Tibial nerve (tissue), 4 donors: Measurements from ENCODE around the gene SH2D3A. TPM values are rescaled to one million over a fixed set of nuclear protein-coding genes. Genes with fewer than 3 reads are reported as not detected.

ENCODE experiments used
- DNase-seq, 2 donors: peaks; one replicate each; pipeline ENCODE4 v3.0.0-alpha.2; 2019; ENCODE audit warnings: low spot score in 2 of 2
- H3K27ac ChIP-seq, 4 donors: fragments of 200-600 bp; sonication (generic) in 3 of 4; one replicate each; pipeline ENCODE4 v1.5.1; 2017 to 2019; ENCODE audit warnings: mild to moderate bottlenecking in 1 of 4
- H3K27me3 ChIP-seq, 2 donors: fragments of 200-600 bp; sonication (generic) in 1 of 2; one replicate each; pipeline versions ENCODE4 v1.5.1 to v1.6.0; 2017 to 2019
- H3K36me3 ChIP-seq, 3 donors: fragments of 200-600 bp; sonication (generic); one replicate each; pipeline ENCODE4 v1.5.1; 2018 to 2019
- H3K4me1 ChIP-seq, 4 donors: fragments of 200-600 bp; sonication (generic) in 3 of 4; one replicate each; pipeline ENCODE4 v1.5.1; 2017 to 2019
- H3K4me3 ChIP-seq, 4 donors: fragments of 200-600 bp; sonication (generic) in 3 of 4; one replicate each; pipeline ENCODE4 v1.5.1; 2017 to 2019; ENCODE audit warnings: mild to moderate bottlenecking in 1 of 4, moderate library complexity in 1 of 4
- H3K9me3 ChIP-seq, 4 donors: fragments of 200-600 bp; sonication (generic) in 3 of 4; one replicate each; pipeline ENCODE4 v1.5.1; 2017 to 2019
- EP300 ChIP-seq, 2 donors: sonication (generic); formaldehyde crosslinking; IDR thresholded peaks; one replicate each; pipeline ENCODE4 v1.6.1; 2017; ENCODE audit warnings: antibody characterized with exemption in 2 of 2, mild to moderate bottlenecking in 1 of 2
- POLR2A ChIP-seq, 2 donors: fragments of 450-650 bp; IDR thresholded peaks; one replicate each; pipeline ENCODE4 v1.6.1; 2017; ENCODE audit warnings: antibody characterized with exemption in 2 of 2, mild to moderate bottlenecking in 2 of 2, moderate library complexity in 2 of 2
- WGBS, 2 donors: methylation state at CpG; one replicate each; pipeline ENCODE4 v1.1.5; 2018; 5-methylcytosine and 5-hydroxymethylcytosine counted together
- total RNA-seq, 4 donors: library from RNA; depleted of rRNA; stranded (reverse); fragments of >200 nt; gene quantifications; one replicate each; pipeline ENCODE4 v1.1.0, GENCODE V29; 2016
- TF ChIP-seq, protein P1 (sequence below), 5 experiments: fragments of 200-600 bp in 3 of 5; fragments of 450-650 bp in 2 of 5; sonication (generic) in 3 of 5; IDR thresholded peaks; one replicate each; pipeline ENCODE4 v1.5.1; 2016 to 2019; ENCODE audit warnings: antibody characterized with exemption in 5 of 5, mild to moderate bottlenecking in 3 of 5, moderate library complexity in 2 of 5

The SH2D3A gene
- total RNA-seq, 4 donors from 2014 or later: 0.39 to 4.2 (median 0.44) TPM; not detected in 1

DNA sequence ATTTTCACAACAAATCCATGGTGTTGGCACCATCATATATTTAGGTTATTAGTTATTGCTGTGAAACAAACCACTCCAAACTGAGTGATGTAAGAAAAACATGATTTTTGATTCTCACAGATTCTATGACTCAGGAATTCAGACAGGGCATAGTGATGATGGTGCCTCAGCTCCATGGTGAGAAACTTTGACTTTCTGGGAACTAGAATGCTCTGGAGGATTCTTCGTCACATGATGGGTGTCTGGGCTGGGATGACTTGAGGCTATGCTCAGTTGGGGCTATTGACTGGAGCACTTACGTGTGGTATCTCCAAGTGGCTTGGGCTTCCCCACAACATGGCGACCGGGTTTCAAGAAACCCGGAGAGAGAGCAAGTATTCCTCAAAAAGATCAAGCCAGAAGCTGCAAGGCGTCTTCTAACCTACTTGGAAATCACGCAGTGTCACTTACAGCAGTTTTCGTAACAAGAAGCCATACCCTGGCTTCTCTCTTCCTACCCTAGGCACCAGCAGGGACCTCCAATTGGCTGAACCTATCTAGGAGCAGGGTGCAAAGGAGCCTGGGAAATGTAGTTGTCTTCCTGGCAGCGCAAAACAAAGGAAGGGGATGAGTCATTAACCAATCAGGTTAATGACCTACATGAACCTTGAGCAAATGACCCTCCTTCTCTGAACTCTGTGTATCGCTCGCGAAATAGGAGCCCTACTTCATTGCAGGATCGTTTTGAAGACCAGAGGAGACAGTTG is 27.6 kb upstream of the SH2D3A start:
- WGBS, 2 donors: 82% methylated on average over 13 of the region's 13 CpGs
- Histone ChIP-seq H3K9me3 (peaks cover 0 to 28% (median 2%) of the 10 kb centered on the region in 4 donors), H3K4me1 (no peaks in the 10 kb centered on the region), H3K27me3 (no peaks in the 10 kb centered on the region), H3K4me3 (no peak overlapping the region), H3K27ac (no peak overlapping the region), H3K36me3 (no peaks in the 10 kb centered on the region)
- no peak for DNase-seq
- TF ChIP-seq EP300 (IDR thresholded peaks at IDR 0.05): no peak
- TF ChIP-seq POLR2A (IDR thresholded peaks at IDR 0.05): no peak
- TF ChIP-seq, protein P1, sequence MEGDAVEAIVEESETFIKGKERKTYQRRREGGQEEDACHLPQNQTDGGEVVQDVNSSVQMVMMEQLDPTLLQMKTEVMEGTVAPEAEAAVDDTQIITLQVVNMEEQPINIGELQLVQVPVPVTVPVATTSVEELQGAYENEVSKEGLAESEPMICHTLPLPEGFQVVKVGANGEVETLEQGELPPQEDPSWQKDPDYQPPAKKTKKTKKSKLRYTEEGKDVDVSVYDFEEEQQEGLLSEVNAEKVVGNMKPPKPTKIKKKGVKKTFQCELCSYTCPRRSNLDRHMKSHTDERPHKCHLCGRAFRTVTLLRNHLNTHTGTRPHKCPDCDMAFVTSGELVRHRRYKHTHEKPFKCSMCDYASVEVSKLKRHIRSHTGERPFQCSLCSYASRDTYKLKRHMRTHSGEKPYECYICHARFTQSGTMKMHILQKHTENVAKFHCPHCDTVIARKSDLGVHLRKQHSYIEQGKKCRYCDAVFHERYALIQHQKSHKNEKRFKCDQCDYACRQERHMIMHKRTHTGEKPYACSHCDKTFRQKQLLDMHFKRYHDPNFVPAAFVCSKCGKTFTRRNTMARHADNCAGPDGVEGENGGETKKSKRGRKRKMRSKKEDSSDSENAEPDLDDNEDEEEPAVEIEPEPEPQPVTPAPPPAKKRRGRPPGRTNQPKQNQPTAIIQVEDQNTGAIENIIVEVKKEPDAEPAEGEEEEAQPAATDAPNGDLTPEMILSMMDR (IDR thresholded peaks at IDR 0.05): no peak

DNA sequence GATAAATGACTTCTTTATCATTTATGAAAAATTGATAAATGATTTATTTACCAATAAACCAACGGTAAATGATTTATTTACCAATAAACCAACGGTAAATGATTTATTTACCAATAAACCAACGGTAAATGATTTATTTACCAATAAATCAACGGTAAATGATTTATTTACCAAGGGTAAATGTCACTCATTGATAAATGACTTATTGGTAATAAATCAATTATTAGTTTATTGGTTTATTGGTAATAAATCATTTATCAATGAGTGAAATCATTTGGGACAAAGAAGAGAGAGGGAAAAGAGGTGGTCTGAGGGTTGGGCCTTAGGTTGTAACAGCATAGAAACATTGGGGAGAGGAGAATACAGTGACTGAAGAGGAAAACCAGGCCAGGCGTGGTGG is 26.7 kb upstream of the SH2D3A start:
- 88% methylated on average over 5 of the region's 5 CpGs for WGBS, 2 donors
- TF ChIP-seq, protein P1 (IDR thresholded peaks at IDR 0.05): no peak
- TF ChIP-seq EP300 (IDR thresholded peaks at IDR 0.05) (no peak), POLR2A (IDR thresholded peaks at IDR 0.05) (no peak)
- no peaks in the 10 kb centered on the region for H3K27me3 ChIP-seq
- H3K9me3 ChIP-seq: peaks cover 0 to 28% (median 2%) of the 10 kb centered on the region in 4 donors
- no peak for DNase-seq
- no peaks in the 10 kb centered on the region for H3K4me1 ChIP-seq
- no peak overlapping the region for H3K27ac ChIP-seq
- no peaks in the 10 kb centered on the region for H3K36me3 ChIP-seq
- no peak overlapping the region for H3K4me3 ChIP-seq

DNA sequence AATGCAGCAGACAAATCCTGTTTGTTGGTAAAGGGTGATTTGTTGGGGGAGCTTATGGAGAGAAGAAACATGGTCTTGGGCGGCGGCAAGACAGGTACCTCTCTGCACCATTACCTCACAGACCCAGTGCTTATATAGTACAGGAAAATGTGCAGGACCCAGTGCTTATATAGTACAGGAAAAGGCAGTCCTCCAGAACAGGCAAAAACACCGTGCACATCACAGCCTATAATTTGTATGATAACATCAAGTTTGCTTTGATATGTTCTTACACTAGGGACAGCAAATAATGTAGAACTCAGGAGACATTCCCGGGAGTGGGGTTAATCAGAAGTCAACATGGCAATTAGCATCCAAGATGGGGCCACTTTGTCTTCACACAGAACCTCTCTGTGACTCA is 26.2 kb upstream of the SH2D3A start:
- Histone ChIP-seq H3K4me1 (no peaks in the 10 kb centered on the region), H3K27me3 (no peaks in the 10 kb centered on the region), H3K36me3 (no peaks in the 10 kb centered on the region), H3K27ac (no peak overlapping the region), H3K4me3 (no peak overlapping the region), H3K9me3 (peaks cover 0 to 28% (median 2%) of the 10 kb centered on the region in 4 donors)
- WGBS, 2 donors: 78 to 83% methylated on average over 4 of the region's 4 CpGs
- DNase-seq: no peak
- TF ChIP-seq, protein P1 (IDR thresholded peaks at IDR 0.05): no peak
- TF ChIP-seq POLR2A (IDR thresholded peaks at IDR 0.05) (no peak), EP300 (IDR thresholded peaks at IDR 0.05) (no peak)

DNA sequence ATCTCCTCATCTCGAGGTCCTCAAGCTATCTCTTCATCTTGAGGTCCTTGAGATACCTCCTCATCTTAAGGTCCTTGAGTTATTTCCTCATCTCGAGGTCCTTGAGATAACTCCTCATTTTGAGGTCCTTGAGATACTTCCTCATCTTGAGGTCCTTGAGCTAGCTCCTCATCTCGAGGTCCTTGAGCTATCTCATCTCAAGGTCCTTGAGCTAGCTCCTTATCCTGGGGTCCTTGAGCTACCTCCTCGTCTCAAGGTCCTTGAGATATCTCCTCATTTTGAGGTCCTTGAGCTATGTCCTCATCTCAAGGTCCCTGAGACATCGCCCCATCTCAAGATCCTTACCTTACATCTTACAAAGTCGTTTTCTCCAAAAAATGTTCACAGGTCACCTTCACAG is 24.0 kb upstream of the SH2D3A start:
- WGBS, 2 donors: 66 to 79% methylated on average over 6 of the region's 6 CpGs
- no peaks in the 10 kb centered on the region for H3K27me3 ChIP-seq
- TF ChIP-seq, protein P1 (IDR thresholded peaks at IDR 0.05): no peak
- TF ChIP-seq EP300 (IDR thresholded peaks at IDR 0.05): no peak
- no peak for TF ChIP-seq POLR2A (IDR thresholded peaks at IDR 0.05)
- no peak overlapping the region for H3K27ac ChIP-seq
- H3K4me1 ChIP-seq: no peaks in the 10 kb centered on the region
- DNase-seq: no peak
- H3K4me3 ChIP-seq: no peak overlapping the region
- no peaks in the 10 kb centered on the region for H3K36me3 ChIP-seq
- H3K9me3 ChIP-seq: peaks cover 0 to 28% (median 2%) of the 10 kb centered on the region in 4 donors
